ENCODE measurements around the gene PTCH2. TPM values are rescaled to one million over a fixed set of nuclear protein-coding genes. Genes with fewer than 3 reads are reported as not detected.
A peak's percentile ranks its signal among the peaks of the same experiment; 100 is the strongest.

The PTCH2 gene
- total and polyA plus RNA-seq, 2 of the 13 experiments (the other 11 are each of a cell fraction or from before 2014, with no cell fraction given) = 0.60 to 1.5 TPM

GRCh38 chr1:44807364-44808062 lies 35.5 kb downstream of the PTCH2 start (continued):
- TF ChIP-seq ZNF18 (CRISPR knock-in tag; IDR thresholded peaks at IDR 0.05; ENCODE audit: insufficient replicate concordance) = peak; percentile 51
- no peak for TF ChIP-seq ZNF639 (CRISPR knock-in tag; conservative IDR thresholded peaks at IDR 0.05)
- no peak; the same call in 1 of the 2 replicates for TF ChIP-seq RFXAP (CRISPR knock-in tag; IDR thresholded peaks at IDR 0.05; ENCODE audit: borderline replicate concordance)
- peak; percentile 74; the same call in 1 of the 2 replicates for TF ChIP-seq FOXK2 (IDR thresholded peaks at IDR 0.05)
- peak; percentile 24; the same call in 1 of the 2 replicates for TF ChIP-seq ARID5B (CRISPR knock-in tag; IDR thresholded peaks at IDR 0.05)
- TF ChIP-seq ERF (CRISPR knock-in tag; IDR thresholded peaks at IDR 0.05) = peak; percentile 68; the same call in 1 of the 2 replicates
- TF ChIP-seq PHF8 (CRISPR knock-in tag; IDR thresholded peaks at IDR 0.05) = no peak; the same call in 1 of the 2 replicates
- TF ChIP-seq ZXDC (CRISPR knock-in tag; IDR thresholded peaks at IDR 0.05) = no peak; the same call in 1 of the 2 replicates
- 0 out of 2 replicates have a peak, but pooled peaks have one; percentile 12 for TF ChIP-seq HNRNPL (IDR thresholded peaks at IDR 0.05; ENCODE audit: low read depth, low read length)
- no peak for TF ChIP-seq BRCA1 (CRISPR knock-in tag; IDR thresholded peaks at IDR 0.05)
- 0 out of 2 replicates have a peak, but pooled peaks have one; percentile 59 for TF ChIP-seq TOPORS (CRISPR knock-in tag; IDR thresholded peaks at IDR 0.05)
- peak; percentile 76 for TF ChIP-seq POGK (CRISPR knock-in tag; conservative IDR thresholded peaks at IDR 0.05)
- peak; percentile 48 for TF ChIP-seq ATF7-NPFF (CRISPR knock-in tag; IDR thresholded peaks at IDR 0.05; ENCODE audit: low read depth)
- peak; percentile 72; the same call in 1 of the 2 replicates for TF ChIP-seq ZNF253 (CRISPR knock-in tag; IDR thresholded peaks at IDR 0.05; ENCODE audit: borderline replicate concordance)
- peak; percentile 60; the same call in 1 of the 2 replicates for TF ChIP-seq POLR2AphosphoS2 (IDR thresholded peaks at IDR 0.05; ENCODE audit: low read depth, low read length)
- TF ChIP-seq ZNF781 (CRISPR knock-in tag; IDR thresholded peaks at IDR 0.05; ENCODE audit: borderline replicate concordance, not compliant biosample characterization) = no peak
- TF ChIP-seq BORCS8-MEF2B (CRISPR knock-in tag; IDR thresholded peaks at IDR 0.05) = peak; percentile 88

Measured in HepG2 (cell line).